ENCODE results near the gene DIAPH2.

DNA sequence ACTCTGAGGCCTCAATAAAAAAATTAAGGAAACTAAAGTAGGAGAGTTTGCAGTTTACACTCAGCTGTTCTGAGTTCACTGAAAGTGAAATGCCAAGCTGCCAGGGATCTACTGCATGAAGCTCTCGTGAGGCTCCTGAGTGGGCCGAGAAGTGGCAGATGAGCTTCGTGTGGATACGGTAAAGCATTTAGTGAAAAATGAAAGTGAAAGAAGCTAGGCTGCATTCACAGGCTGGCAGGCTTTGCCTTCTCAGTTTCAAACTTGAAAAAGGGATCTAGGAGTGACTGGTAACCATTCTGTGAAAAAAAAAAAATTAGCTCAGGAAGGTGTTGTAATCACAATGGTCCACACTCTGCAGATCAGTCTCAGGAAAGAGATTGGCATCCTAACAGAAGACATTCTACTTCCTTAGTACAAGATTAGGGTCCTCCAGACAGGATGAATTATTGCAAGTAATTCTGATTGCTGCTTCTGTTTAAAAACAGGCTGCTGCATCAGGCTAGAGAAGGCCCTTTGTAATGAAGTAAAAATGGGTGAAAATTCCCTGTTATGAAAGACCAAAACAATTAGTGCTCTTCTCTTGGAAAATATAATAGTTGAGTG lies 879.0 kb downstream of the DIAPH2 start:
- TF ChIP-seq, protein P1, sequence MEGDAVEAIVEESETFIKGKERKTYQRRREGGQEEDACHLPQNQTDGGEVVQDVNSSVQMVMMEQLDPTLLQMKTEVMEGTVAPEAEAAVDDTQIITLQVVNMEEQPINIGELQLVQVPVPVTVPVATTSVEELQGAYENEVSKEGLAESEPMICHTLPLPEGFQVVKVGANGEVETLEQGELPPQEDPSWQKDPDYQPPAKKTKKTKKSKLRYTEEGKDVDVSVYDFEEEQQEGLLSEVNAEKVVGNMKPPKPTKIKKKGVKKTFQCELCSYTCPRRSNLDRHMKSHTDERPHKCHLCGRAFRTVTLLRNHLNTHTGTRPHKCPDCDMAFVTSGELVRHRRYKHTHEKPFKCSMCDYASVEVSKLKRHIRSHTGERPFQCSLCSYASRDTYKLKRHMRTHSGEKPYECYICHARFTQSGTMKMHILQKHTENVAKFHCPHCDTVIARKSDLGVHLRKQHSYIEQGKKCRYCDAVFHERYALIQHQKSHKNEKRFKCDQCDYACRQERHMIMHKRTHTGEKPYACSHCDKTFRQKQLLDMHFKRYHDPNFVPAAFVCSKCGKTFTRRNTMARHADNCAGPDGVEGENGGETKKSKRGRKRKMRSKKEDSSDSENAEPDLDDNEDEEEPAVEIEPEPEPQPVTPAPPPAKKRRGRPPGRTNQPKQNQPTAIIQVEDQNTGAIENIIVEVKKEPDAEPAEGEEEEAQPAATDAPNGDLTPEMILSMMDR (IDR thresholded peaks at IDR 0.05; ENCODE audit: low read depth, low read length, poor library complexity, severe bottlenecking), result no peak
- no peak for TF ChIP-seq EZH2phosphoT487 (IDR thresholded peaks at IDR 0.05; ENCODE audit: borderline replicate concordance, low read length)

Data from DOHH2 (cell line).